CD8-positive, alpha-beta memory T cell (primary cell): Measurements from ENCODE around the gene SPECC1. TPM values are rescaled to one million over a fixed set of nuclear protein-coding genes. Genes with fewer than 3 reads are reported as not detected.
"Not testable (repeated sequence)": the region's sequence is repeated elsewhere in the genome, so short reads cannot be mapped to it uniquely, and the experiment has no call there.

ENCODE experiments used
- CTCF ChIA-PET: fragments of 350-600 bp; sonication (Branson Sonifier 250); formaldehyde crosslinking; loops from one replicate; lab custom pipeline; 2021; ENCODE audit warnings: antibody characterized with exemption; lab: Charles Lee
- POLR2A ChIA-PET: fragments of 350-600 bp; sonication (Branson Sonifier 250); formaldehyde crosslinking; loops from one replicate; lab custom pipeline; 2021; ENCODE audit warnings: antibody characterized with exemption; lab: Charles Lee
- DNase-seq, 5 donors: peaks; one replicate each; pipeline versions ENCODE4 v3.0.0 to v3.0.0-alpha.2; 2020 to 2022; ENCODE audit warnings: mixed read lengths in 1 of 5
- H3K27ac ChIP-seq: one replicate; pipeline ENCODE4 v1.7.0; 2013; ENCODE audit warnings: low read depth, mild to moderate bottlenecking, low read length, moderate library complexity
- H3K27me3 ChIP-seq: 2 replicates; pipeline ENCODE4 v1.7.0; 2013; ENCODE audit warnings: low read length, mild to moderate bottlenecking; ENCODE audit not compliant: insufficient read depth, poor library complexity, severe bottlenecking
- H3K36me3 ChIP-seq: 2 replicates; pipeline ENCODE4 v1.7.0; 2013; ENCODE audit warnings: mild to moderate bottlenecking, low read length, moderate library complexity; ENCODE audit not compliant: insufficient read depth
- H3K4me1 ChIP-seq: 2 replicates; pipeline ENCODE4 v1.7.0; 2013; ENCODE audit warnings: mild to moderate bottlenecking, low read length, moderate library complexity; ENCODE audit not compliant: insufficient read depth
- H3K4me3 ChIP-seq: 2 replicates; pipeline ENCODE4 v1.7.0; 2013; ENCODE audit warnings: mild to moderate bottlenecking, low read length
- H3K9me3 ChIP-seq: 2 replicates; pipeline ENCODE4 v1.7.0; 2013; ENCODE audit warnings: mild to moderate bottlenecking, low read length
- H3K27ac Mint-ChIP-seq, 8 donors: one replicate each; pipeline ENCODE4 v1.8.0; 2020 to 2021; ENCODE audit warnings: mixed read lengths in 8 of 8, mild to moderate bottlenecking in 6 of 8, inconsistent platforms in 3 of 8, moderate library complexity in 3 of 8
- H3K27me3 Mint-ChIP-seq, 2 donors: one replicate each; pipeline ENCODE4 v1.8.0; 2020 to 2021; ENCODE audit warnings: mixed read lengths in 2 of 2, mild to moderate bottlenecking in 1 of 2, moderate library complexity in 1 of 2
- H3K36me3 Mint-ChIP-seq, 3 donors: one replicate each; pipeline ENCODE4 v1.8.0; 2020 to 2021; ENCODE audit warnings: mixed read lengths in 3 of 3, inconsistent platforms in 1 of 3, mild to moderate bottlenecking in 1 of 3
- H3K4me1 Mint-ChIP-seq, 3 donors: one replicate each; pipeline ENCODE4 v1.8.0; 2020 to 2021; ENCODE audit warnings: mixed read lengths in 3 of 3, inconsistent platforms in 1 of 3, mild to moderate bottlenecking in 1 of 3
- H3K4me3 Mint-ChIP-seq, 7 donors: one replicate each; pipeline ENCODE4 v1.8.0; 2020 to 2021; ENCODE audit warnings: mixed read lengths in 7 of 7, mild to moderate bottlenecking in 6 of 7, moderate library complexity in 4 of 7, inconsistent platforms in 2 of 7
- H3K9me3 Mint-ChIP-seq, 5 donors: one replicate each; pipeline ENCODE4 v1.8.0; 2020 to 2022; ENCODE audit warnings: mixed read lengths in 5 of 5, mild to moderate bottlenecking in 3 of 5, moderate library complexity in 2 of 5, inconsistent platforms in 1 of 5
- polyA plus RNA-seq: library from polyadenylated mRNA; unstranded; fragments of 300-500 nt; fragmentation: Illumina TruSeq; gene quantifications from one replicate; pipeline ENCODE4 v1.2.3, GENCODE V29; 2021
- total RNA-seq, 2 experiments: library from RNA; stranded (reverse); gene quantifications; one replicate each; pipeline ENCODE4 v1.2.3, GENCODE V29; 2021

The SPECC1 gene
- total and polyA plus RNA-seq, 3 experiments from 2014 or later, result 12.5 to 15.9 (median 13.4) TPM

- peaks cover 21 to 34% of the 10 kb centered on the region in 2 donors for H3K27me3 Mint-ChIP-seq
- CTCF ChIA-PET, result interaction anchor here (1.5 kb wide), 1 partner anchor 24 kb away, joined by 3 read pairs; no protein-coding TSS in a partner anchor
- H3K36me3 Mint-ChIP-seq, result peaks cover 0 to 11% (median 0%) of the 10 kb centered on the region in 3 donors
- H3K4me1 Mint-ChIP-seq, H3K9me3 ChIP-seq, H3K9me3 Mint-ChIP-seq, DNase-seq, H3K4me1 ChIP-seq, H3K36me3 ChIP-seq, POLR2A ChIA-PET, H3K27ac ChIP-seq, H3K4me3 Mint-ChIP-seq, H3K4me3 ChIP-seq, H3K27me3 ChIP-seq, H3K27ac Mint-ChIP-seq: not testable (repeated sequence)
Observed at GRCh38 chr17:20016475-20016992, 7.4 kb downstream of the SPECC1 start.

- H3K4me3 ChIP-seq, result no peak overlapping the region
- no peaks in the 10 kb centered on the region for H3K9me3 ChIP-seq
- H3K36me3 ChIP-seq, result no peaks in the 10 kb centered on the region
- no peak overlapping the region for H3K4me3 Mint-ChIP-seq
- H3K9me3 Mint-ChIP-seq, result no peaks in the 10 kb centered on the region
- no peaks in the 10 kb centered on the region for H3K27me3 Mint-ChIP-seq
- POLR2A ChIA-PET, result no interaction called here
- no peaks in the 10 kb centered on the region for H3K4me1 Mint-ChIP-seq
- H3K27ac Mint-ChIP-seq, result no peak overlapping the region
- no peak for DNase-seq
- H3K27ac ChIP-seq, result no peak overlapping the region
- H3K4me1 ChIP-seq, result no peaks in the 10 kb centered on the region
- no peaks in the 10 kb centered on the region for H3K27me3 ChIP-seq
- CTCF ChIA-PET, result interaction anchor here (1.8 to 1.9 kb wide), 2 partner anchors 14 to 30 kb away, joined by 3 to 6 read pairs; partner anchors contain the start of gene SPECC1
- peaks cover 0 to 4% (median 0%) of the 10 kb centered on the region in 3 donors for H3K36me3 Mint-ChIP-seq
Observed at GRCh38 chr17:20022701-20023100, 13.5 kb downstream of the SPECC1 start.

GRCh38 chr17:20026960-20027359 lies 17.8 kb downstream of the SPECC1 start:
- Mint-ChIP-seq H3K27me3 (peaks cover 0 to 1% of the 10 kb centered on the region in 2 donors), H3K4me1 (peaks cover 5 to 12% (median 7%) of the 10 kb centered on the region in 3 donors), H3K36me3 (no peaks in the 10 kb centered on the region), H3K4me3 (no peak overlapping the region), H3K27ac (no peak overlapping the region), H3K9me3 (no peaks in the 10 kb centered on the region)
- no peak for DNase-seq
- ChIA-PET POLR2A (no interaction called here), CTCF (no interaction called here)
- Histone ChIP-seq H3K27ac (no peak overlapping the region), H3K36me3 (no peaks in the 10 kb centered on the region), H3K4me1 (no peaks in the 10 kb centered on the region), H3K4me3 (no peak overlapping the region), H3K27me3 (no peaks in the 10 kb centered on the region), H3K9me3 (no peaks in the 10 kb centered on the region)

GRCh38 chr17:20028443-20028842 lies 19.3 kb downstream of the SPECC1 start:
- no peak overlapping the region for H3K4me3 ChIP-seq
- H3K4me1 Mint-ChIP-seq, result peaks cover 9 to 17% (median 10%) of the 10 kb centered on the region in 3 donors
- no peaks in the 10 kb centered on the region for H3K4me1 ChIP-seq
- no peaks in the 10 kb centered on the region for H3K9me3 Mint-ChIP-seq
- H3K9me3 ChIP-seq, result no peaks in the 10 kb centered on the region
- H3K27ac Mint-ChIP-seq, result no peak overlapping the region
- peaks cover 0 to 1% of the 10 kb centered on the region in 2 donors for H3K27me3 Mint-ChIP-seq
- H3K36me3 ChIP-seq, result no peaks in the 10 kb centered on the region
- CTCF ChIA-PET, result interaction anchor here (1.9 kb wide), 1 partner anchor 20 kb away, joined by 5 read pairs; the partner anchor contains the start of gene SPECC1
- no peaks in the 10 kb centered on the region for H3K36me3 Mint-ChIP-seq
- POLR2A ChIA-PET, result no interaction called here
- H3K4me3 Mint-ChIP-seq, result no peak overlapping the region
- H3K27me3 ChIP-seq, result no peaks in the 10 kb centered on the region
- H3K27ac ChIP-seq, result no peak overlapping the region
- no peak for DNase-seq

GRCh38 chr17:20032636-20033035 lies 23.5 kb downstream of the SPECC1 start:
- no peak overlapping the region for H3K4me3 ChIP-seq
- Mint-ChIP-seq H3K27me3 (peaks cover 1 to 5% of the 10 kb centered on the region in 2 donors), H3K4me1 (peaks cover 9 to 17% (median 10%) of the 10 kb centered on the region in 3 donors)

GRCh38 chr17:20033415-20033814 lies 24.3 kb downstream of the SPECC1 start:
- H3K4me3 ChIP-seq, result no peak overlapping the region
- peaks cover 1 to 5% of the 10 kb centered on the region in 2 donors for H3K27me3 Mint-ChIP-seq
- H3K36me3 ChIP-seq, result no peaks in the 10 kb centered on the region
- H3K27ac Mint-ChIP-seq, result no peak overlapping the region
- H3K9me3 Mint-ChIP-seq, result no peaks in the 10 kb centered on the region
- H3K36me3 Mint-ChIP-seq, result no peaks in the 10 kb centered on the region
- peaks cover 9 to 17% (median 10%) of the 10 kb centered on the region in 3 donors for H3K4me1 Mint-ChIP-seq
- ChIA-PET POLR2A (no interaction called here), CTCF (no interaction called here)
- H3K4me1 ChIP-seq, result no peaks in the 10 kb centered on the region
- H3K27me3 ChIP-seq, result no peaks in the 10 kb centered on the region
- DNase-seq, result no peak
- no peak overlapping the region for H3K4me3 Mint-ChIP-seq
- H3K9me3 ChIP-seq, result no peaks in the 10 kb centered on the region
- H3K27ac ChIP-seq, result no peak overlapping the region

More at GRCh38 chr17:20032636-20033035, 23.5 kb downstream of the SPECC1 start:
- no peak overlapping the region for H3K27ac ChIP-seq
- ChIA-PET POLR2A (no interaction called here), CTCF (no interaction called here)
- Mint-ChIP-seq H3K4me3 (no peak overlapping the region), H3K36me3 (no peaks in the 10 kb centered on the region), H3K9me3 (no peaks in the 10 kb centered on the region), H3K27ac (no peak overlapping the region)
- DNase-seq, result no peak
- no peaks in the 10 kb centered on the region for H3K9me3 ChIP-seq
- no peaks in the 10 kb centered on the region for H3K27me3 ChIP-seq
- H3K36me3 ChIP-seq, result no peaks in the 10 kb centered on the region
- no peaks in the 10 kb centered on the region for H3K4me1 ChIP-seq

- no peaks in the 10 kb centered on the region for H3K9me3 Mint-ChIP-seq
- no peak for DNase-seq
- H3K27ac ChIP-seq, result no peak overlapping the region
- no peak overlapping the region for H3K4me3 Mint-ChIP-seq
- no peaks in the 10 kb centered on the region for H3K4me1 ChIP-seq
- no peaks in the 10 kb centered on the region for H3K9me3 ChIP-seq
- peaks cover 0 to 5% of the 10 kb centered on the region in 2 donors for H3K27me3 Mint-ChIP-seq
- ChIA-PET CTCF (no interaction called here), POLR2A (no interaction called here)
- no peak overlapping the region for H3K27ac Mint-ChIP-seq
- H3K27me3 ChIP-seq, result no peaks in the 10 kb centered on the region
- H3K36me3 ChIP-seq, result no peaks in the 10 kb centered on the region
- no peaks in the 10 kb centered on the region for H3K36me3 Mint-ChIP-seq
- peaks cover 9 to 16% (median 9%) of the 10 kb centered on the region in 3 donors for H3K4me1 Mint-ChIP-seq
- no peak overlapping the region for H3K4me3 ChIP-seq
Observed at GRCh38 chr17:20035501-20035900, 26.3 kb downstream of the SPECC1 start.

- H3K4me3 Mint-ChIP-seq, H3K4me1 ChIP-seq, H3K36me3 ChIP-seq, DNase-seq, CTCF ChIA-PET, H3K36me3 Mint-ChIP-seq, H3K9me3 Mint-ChIP-seq, H3K9me3 ChIP-seq, H3K27me3 Mint-ChIP-seq, H3K27ac ChIP-seq, POLR2A ChIA-PET, H3K4me3 ChIP-seq, H3K27me3 ChIP-seq: not testable (repeated sequence)
- Mint-ChIP-seq H3K27ac (peak overlapping the region in 1 of 8 donors; percentile 44), H3K4me1 (peaks cover 2 to 14% (median 9%) of the 10 kb centered on the region in 3 donors)
Observed at GRCh38 chr17:20037286-20037685, 28.1 kb downstream of the SPECC1 start.
